SK-N-SH treated with all-trans-retinoic acid at 6 μM for 48 hours (cell line): ENCODE measurements around the gene SUGP2.
"Not testable (repeated sequence)": the region's sequence is repeated elsewhere in the genome, so short reads cannot be mapped to it uniquely, and the experiment has no call there.

Experiments
- ATAC-seq: fragments of 200-7000 bp; cut with Tn5 transposase; 3 replicates; pipeline ENCODE4 v1.9.1; 2020; ENCODE audit warnings: mild to moderate bottlenecking, moderate library complexity
- ARNTL ChIP-seq: fragments of 450-650 bp; formaldehyde crosslinking; IDR thresholded peaks from 2 replicates; pipeline ENCODE4 v1.5.0; 2020; ENCODE audit warnings: low read depth, mild to moderate bottlenecking, moderate library complexity, borderline replicate concordance
- BACH2 ChIP-seq: fragments of 250-450 bp; sonication (Bioruptor Pico); IDR thresholded peaks from 2 replicates; pipeline ENCODE4 v1.9.0; 2021; ENCODE audit warnings: mild to moderate bottlenecking, borderline replicate concordance
- CSDC2 ChIP-seq: fragments of 250-450 bp; sonication (Bioruptor Pico); IDR thresholded peaks from 2 replicates; pipeline ENCODE4 v1.5.0; 2020; ENCODE audit warnings: mild to moderate bottlenecking, moderate library complexity
- ESRRG ChIP-seq: fragments of 250-450 bp; sonication (Bioruptor Pico); IDR thresholded peaks from 2 replicates; pipeline ENCODE4 v1.6.1; 2021; ENCODE audit warnings: mild to moderate bottlenecking
- GLIS3 ChIP-seq: fragments of 250-450 bp; sonication (Bioruptor Pico); IDR thresholded peaks from 2 replicates; pipeline ENCODE4 v1.5.0; 2020; ENCODE audit warnings: mild to moderate bottlenecking, moderate library complexity
- ISL1 ChIP-seq: fragments of 250-450 bp; sonication (Bioruptor Pico); IDR thresholded peaks from 2 replicates; pipeline ENCODE4 v2.1.2; 2022; ENCODE audit warnings: mild to moderate bottlenecking, moderate library complexity
- OSR1 ChIP-seq: fragments of 250-450 bp; sonication (Bioruptor Pico); IDR thresholded peaks from 2 replicates; pipeline ENCODE4 v1.8.0; 2022; ENCODE audit warnings: moderate library complexity, mild to moderate bottlenecking, inconsistent platforms
- PPARA ChIP-seq: fragments of 250-450 bp; sonication (Bioruptor Pico); IDR thresholded peaks from 2 replicates; pipeline ENCODE4 v1.5.0; 2020; ENCODE audit warnings: mild to moderate bottlenecking, borderline replicate concordance
- RARB ChIP-seq: fragments of 250-450 bp; sonication (Bioruptor Pico); IDR thresholded peaks from 2 replicates; pipeline ENCODE4 v1.8.0; 2021; ENCODE audit warnings: mild to moderate bottlenecking, moderate library complexity
- TCF4 ChIP-seq: fragments of 250-450 bp; sonication (Bioruptor Pico); IDR thresholded peaks from 2 replicates; pipeline ENCODE4 v1.8.0; 2021; ENCODE audit warnings: mild to moderate bottlenecking, moderate library complexity, borderline replicate concordance
- TOX ChIP-seq: fragments of 250-450 bp; sonication (Bioruptor Pico); IDR thresholded peaks from 2 replicates; pipeline ENCODE4 v1.8.0; 2021; ENCODE audit warnings: mild to moderate bottlenecking, moderate library complexity, borderline replicate concordance
- ZC3H10 ChIP-seq: fragments of 250-450 bp; sonication (Bioruptor Pico); IDR thresholded peaks from 2 replicates; pipeline ENCODE4 v1.5.1; 2021; ENCODE audit warnings: mild to moderate bottlenecking, moderate library complexity
- ZFP3 ChIP-seq: fragments of 250-450 bp; sonication (Bioruptor Pico); IDR thresholded peaks from 2 replicates; pipeline ENCODE4 v1.5.0; 2020; ENCODE audit warnings: mild to moderate bottlenecking, moderate library complexity
- ZFP30 ChIP-seq: fragments of 450-650 bp; formaldehyde crosslinking; IDR thresholded peaks from 2 replicates; pipeline ENCODE4 v1.5.0; 2022; ENCODE audit warnings: mild to moderate bottlenecking, moderate library complexity
- ZNF565 ChIP-seq: fragments of 450-650 bp; formaldehyde crosslinking; conservative IDR thresholded peaks from 2 replicates; pipeline ENCODE4 v1.5.0; 2020; ENCODE audit warnings: low read depth, mild to moderate bottlenecking, moderate library complexity
- ZNF70 ChIP-seq: fragments of 450-650 bp; formaldehyde crosslinking; IDR thresholded peaks from 2 replicates; pipeline ENCODE4 v1.5.0; 2020; ENCODE audit warnings: mild to moderate bottlenecking, moderate library complexity
- ZNF8 ChIP-seq: fragments of 450-650 bp; formaldehyde crosslinking; IDR thresholded peaks from 2 replicates; pipeline ENCODE4 v1.5.0; 2020; ENCODE audit warnings: mild to moderate bottlenecking, moderate library complexity
- TF ChIP-seq, protein P1 (sequence below): fragments of 250-450 bp; sonication (Bioruptor Pico); IDR thresholded peaks from 2 replicates; pipeline ENCODE4 v1.5.1; 2021; ENCODE audit warnings: mild to moderate bottlenecking, moderate library complexity
- TF ChIP-seq, protein P2 (sequence below): fragments of 250-450 bp; sonication (Bioruptor Pico); IDR thresholded peaks from 2 replicates; pipeline ENCODE4 v1.8.0; 2021; ENCODE audit warnings: low read depth, mild to moderate bottlenecking, moderate library complexity, borderline replicate concordance
- TF ChIP-seq, protein P3 (sequence below): fragments of 250-450 bp; sonication (Bioruptor Pico); IDR thresholded peaks from 2 replicates; pipeline ENCODE4 v1.8.0; 2020; ENCODE audit warnings: mild to moderate bottlenecking, moderate library complexity, borderline replicate concordance
- TF ChIP-seq, protein P4 (sequence below): fragments of 250-450 bp; sonication (Bioruptor Pico); IDR thresholded peaks from 2 replicates; pipeline ENCODE4 v1.5.0; 2020; ENCODE audit warnings: mild to moderate bottlenecking, moderate library complexity

SUGP2 gene

DNA sequence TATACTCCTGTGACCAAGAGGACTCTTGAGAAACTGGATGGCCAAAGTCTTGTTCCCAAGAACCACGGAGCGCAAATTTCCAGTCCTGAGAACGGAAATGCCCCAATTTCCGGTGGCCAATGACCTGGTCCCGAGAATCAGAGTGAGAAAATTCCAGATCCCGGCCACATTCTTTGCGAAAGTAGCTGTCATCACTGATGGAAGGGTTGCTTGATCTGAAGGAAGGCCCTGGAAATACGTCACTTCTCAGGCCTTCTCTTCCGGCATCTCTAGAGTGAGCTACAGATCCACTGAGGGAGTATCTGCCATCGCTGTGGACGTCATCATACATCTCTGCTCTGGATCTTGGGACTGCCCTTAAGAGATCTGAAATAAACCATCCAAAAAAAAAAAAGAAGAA, 7.5 kb downstream of the SUGP2 start:
- no peak for TF ChIP-seq OSR1 (CRISPR knock-in tag)
- TF ChIP-seq ZFP3 (CRISPR knock-in tag): no peak
- TF ChIP-seq ZNF8 (CRISPR knock-in tag): no peak
- no peak for TF ChIP-seq ISL1 (CRISPR knock-in tag)
- TF ChIP-seq ZFP30 (CRISPR knock-in tag): no peak
- TF ChIP-seq, protein P1, sequence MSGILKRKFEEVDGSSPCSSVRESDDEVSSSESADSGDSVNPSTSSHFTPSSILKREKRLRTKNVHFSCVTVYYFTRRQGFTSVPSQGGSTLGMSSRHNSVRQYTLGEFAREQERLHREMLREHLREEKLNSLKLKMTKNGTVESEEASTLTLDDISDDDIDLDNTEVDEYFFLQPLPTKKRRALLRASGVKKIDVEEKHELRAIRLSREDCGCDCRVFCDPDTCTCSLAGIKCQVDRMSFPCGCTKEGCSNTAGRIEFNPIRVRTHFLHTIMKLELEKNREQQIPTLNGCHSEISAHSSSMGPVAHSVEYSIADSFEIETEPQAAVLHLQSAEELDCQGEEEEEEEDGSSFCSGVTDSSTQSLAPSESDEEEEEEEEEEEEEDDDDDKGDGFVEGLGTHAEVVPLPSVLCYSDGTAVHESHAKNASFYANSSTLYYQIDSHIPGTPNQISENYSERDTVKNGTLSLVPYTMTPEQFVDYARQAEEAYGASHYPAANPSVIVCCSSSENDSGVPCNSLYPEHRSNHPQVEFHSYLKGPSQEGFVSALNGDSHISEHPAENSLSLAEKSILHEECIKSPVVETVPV (CRISPR knock-in tag): no peak
- TF ChIP-seq ARNTL: no peak
- no peak for TF ChIP-seq ZNF70 (CRISPR knock-in tag)
- TF ChIP-seq ZNF565: no peak
- TF ChIP-seq, protein P2, sequence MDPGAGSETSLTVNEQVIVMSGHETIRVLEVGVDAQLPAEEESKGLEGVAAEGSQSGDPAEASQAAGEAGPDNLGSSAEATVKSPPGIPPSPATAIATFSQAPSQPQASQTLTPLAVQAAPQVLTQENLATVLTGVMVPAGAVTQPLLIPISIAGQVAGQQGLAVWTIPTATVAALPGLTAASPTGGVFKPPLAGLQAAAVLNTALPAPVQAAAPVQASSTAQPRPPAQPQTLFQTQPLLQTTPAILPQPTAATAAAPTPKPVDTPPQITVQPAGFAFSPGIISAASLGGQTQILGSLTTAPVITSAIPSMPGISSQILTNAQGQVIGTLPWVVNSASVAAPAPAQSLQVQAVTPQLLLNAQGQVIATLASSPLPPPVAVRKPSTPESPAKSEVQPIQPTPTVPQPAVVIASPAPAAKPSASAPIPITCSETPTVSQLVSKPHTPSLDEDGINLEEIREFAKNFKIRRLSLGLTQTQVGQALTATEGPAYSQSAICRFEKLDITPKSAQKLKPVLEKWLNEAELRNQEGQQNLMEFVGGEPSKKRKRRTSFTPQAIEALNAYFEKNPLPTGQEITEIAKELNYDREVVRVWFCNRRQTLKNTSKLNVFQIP (CRISPR knock-in tag): no peak
- TF ChIP-seq TOX: no peak
- TF ChIP-seq TCF4 (CRISPR knock-in tag): no peak
- no peak for TF ChIP-seq RARB (CRISPR knock-in tag)
- TF ChIP-seq GLIS3: no peak
- TF ChIP-seq BACH2 (CRISPR knock-in tag): no peak
- no peak for ATAC-seq

DNA sequence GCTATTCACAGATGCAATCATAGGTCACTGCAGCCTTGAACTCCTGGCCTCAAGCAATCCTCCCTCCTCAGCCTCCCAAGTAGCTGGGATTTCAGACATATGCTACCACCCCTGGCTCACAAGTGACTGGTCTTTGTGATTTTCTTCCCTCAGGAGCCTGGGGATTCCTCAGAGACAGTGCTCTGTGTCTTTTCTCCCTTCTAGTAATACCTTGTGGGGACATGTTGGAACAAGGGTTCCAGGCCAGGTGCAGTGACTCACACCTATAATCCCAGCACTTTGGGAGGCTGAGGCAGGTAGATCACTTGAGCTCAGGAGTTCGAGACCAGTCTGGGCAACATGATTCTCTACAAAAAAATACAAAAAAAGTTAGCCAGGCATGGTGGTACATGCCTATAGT, 9.9 kb downstream of the SUGP2 start:
- ATAC-seq: not testable (repeated sequence)

DNA sequence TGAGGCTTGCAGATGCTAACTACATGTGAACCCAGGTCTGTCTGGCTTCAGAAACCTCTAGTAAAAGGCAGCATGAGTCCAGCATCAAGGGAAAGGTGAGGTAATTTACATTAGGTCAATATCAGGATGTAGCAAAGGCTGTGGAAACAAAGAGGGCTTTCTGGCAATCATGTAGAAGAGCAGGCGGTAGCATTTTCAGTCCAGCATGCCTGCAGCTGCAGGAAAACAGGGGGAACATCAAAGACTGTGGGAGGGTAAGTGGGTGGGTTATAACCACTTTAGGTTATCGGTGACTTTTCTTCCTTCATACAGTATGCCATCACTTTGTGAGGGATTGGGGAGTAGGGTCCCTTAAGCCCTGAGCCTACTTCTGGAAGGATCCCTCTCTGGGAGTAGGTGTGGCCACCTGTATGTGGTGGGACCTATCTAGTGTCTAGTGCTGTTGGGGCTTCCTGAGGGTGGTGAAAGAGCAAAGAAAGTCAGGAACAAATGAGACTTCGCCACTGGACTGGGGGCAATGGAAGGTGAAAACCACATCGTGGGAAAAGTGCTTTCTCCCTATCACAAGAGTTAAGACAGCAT, 10.8 kb downstream of the SUGP2 start:
- TF ChIP-seq, protein P2 (CRISPR knock-in tag): no peak
- TF ChIP-seq TCF4 (CRISPR knock-in tag) (no peak), GLIS3 (no peak), ZNF8 (CRISPR knock-in tag) (no peak), ZFP3 (CRISPR knock-in tag) (no peak), ZFP30 (CRISPR knock-in tag) (no peak), ARNTL (no peak), PPARA (CRISPR knock-in tag) (no peak), TOX (no peak), ESRRG (CRISPR knock-in tag) (no peak), ZNF565 (no peak), OSR1 (CRISPR knock-in tag) (no peak), RARB (CRISPR knock-in tag) (no peak)
- TF ChIP-seq, protein P3, sequence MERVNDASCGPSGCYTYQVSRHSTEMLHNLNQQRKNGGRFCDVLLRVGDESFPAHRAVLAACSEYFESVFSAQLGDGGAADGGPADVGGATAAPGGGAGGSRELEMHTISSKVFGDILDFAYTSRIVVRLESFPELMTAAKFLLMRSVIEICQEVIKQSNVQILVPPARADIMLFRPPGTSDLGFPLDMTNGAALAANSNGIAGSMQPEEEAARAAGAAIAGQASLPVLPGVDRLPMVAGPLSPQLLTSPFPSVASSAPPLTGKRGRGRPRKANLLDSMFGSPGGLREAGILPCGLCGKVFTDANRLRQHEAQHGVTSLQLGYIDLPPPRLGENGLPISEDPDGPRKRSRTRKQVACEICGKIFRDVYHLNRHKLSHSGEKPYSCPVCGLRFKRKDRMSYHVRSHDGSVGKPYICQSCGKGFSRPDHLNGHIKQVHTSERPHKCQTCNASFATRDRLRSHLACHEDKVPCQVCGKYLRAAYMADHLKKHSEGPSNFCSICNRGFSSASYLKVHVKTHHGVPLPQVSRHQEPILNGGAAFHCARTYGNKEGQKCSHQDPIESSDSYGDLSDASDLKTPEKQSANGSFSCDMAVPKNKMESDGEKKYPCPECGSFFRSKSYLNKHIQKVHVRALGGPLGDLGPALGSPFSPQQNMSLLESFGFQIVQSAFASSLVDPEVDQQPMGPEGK (CRISPR knock-in tag): no peak
- TF ChIP-seq, protein P4, sequence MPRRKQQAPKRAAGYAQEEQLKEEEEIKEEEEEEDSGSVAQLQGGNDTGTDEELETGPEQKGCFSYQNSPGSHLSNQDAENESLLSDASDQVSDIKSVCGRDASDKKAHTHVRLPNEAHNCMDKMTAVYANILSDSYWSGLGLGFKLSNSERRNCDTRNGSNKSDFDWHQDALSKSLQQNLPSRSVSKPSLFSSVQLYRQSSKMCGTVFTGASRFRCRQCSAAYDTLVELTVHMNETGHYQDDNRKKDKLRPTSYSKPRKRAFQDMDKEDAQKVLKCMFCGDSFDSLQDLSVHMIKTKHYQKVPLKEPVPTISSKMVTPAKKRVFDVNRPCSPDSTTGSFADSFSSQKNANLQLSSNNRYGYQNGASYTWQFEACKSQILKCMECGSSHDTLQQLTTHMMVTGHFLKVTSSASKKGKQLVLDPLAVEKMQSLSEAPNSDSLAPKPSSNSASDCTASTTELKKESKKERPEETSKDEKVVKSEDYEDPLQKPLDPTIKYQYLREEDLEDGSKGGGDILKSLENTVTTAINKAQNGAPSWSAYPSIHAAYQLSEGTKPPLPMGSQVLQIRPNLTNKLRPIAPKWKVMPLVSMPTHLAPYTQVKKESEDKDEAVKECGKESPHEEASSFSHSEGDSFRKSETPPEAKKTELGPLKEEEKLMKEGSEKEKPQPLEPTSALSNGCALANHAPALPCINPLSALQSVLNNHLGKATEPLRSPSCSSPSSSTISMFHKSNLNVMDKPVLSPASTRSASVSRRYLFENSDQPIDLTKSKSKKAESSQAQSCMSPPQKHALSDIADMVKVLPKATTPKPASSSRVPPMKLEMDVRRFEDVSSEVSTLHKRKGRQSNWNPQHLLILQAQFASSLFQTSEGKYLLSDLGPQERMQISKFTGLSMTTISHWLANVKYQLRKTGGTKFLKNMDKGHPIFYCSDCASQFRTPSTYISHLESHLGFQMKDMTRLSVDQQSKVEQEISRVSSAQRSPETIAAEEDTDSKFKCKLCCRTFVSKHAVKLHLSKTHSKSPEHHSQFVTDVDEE: no peak
- no peak for ATAC-seq

DNA sequence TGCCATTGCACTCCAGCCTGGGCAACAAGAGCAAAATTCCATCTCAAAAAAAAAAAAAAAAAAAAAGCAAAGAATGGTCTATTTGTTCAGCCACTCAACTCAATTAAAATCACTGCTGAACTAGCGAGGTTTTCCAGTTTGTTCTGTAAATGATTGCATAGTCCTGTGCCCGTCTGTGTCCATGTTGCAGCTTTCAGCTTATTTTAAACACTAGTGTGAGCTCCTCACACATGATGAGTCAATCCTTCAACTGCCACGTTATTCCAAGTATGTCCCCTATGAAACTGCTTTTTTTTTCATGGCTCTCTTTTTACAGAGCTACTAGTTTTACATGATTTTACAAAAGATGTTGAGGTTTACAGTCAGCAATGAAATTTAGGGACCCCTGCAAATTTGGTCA, 12.2 kb downstream of the SUGP2 start:
- ATAC-seq: peak; percentile 73
- TF ChIP-seq ZNF8 (CRISPR knock-in tag): no peak
- TF ChIP-seq ZC3H10 (CRISPR knock-in tag): no peak
- no peak for TF ChIP-seq ARNTL
- TF ChIP-seq OSR1 (CRISPR knock-in tag): no peak
- TF ChIP-seq, protein P3 (CRISPR knock-in tag): no peak
- no peak for TF ChIP-seq BACH2 (CRISPR knock-in tag)
- no peak for TF ChIP-seq ZFP30 (CRISPR knock-in tag)
- TF ChIP-seq PPARA (CRISPR knock-in tag): no peak
- TF ChIP-seq TCF4 (CRISPR knock-in tag): no peak
- no peak for TF ChIP-seq TOX
- no peak for TF ChIP-seq ZNF565
- TF ChIP-seq ISL1 (CRISPR knock-in tag): no peak
- no peak for TF ChIP-seq ZFP3 (CRISPR knock-in tag)
- TF ChIP-seq CSDC2 (CRISPR knock-in tag): no peak
- no peak for TF ChIP-seq RARB (CRISPR knock-in tag)
- TF ChIP-seq ZNF70 (CRISPR knock-in tag): no peak
